T-helper 17 cell (primary cell): ENCODE measurements around the gene AHDC1. TPM values are rescaled to one million over a fixed set of nuclear protein-coding genes. Genes with fewer than 3 reads are reported as not detected.
A peak's percentile ranks its signal among the peaks of the same experiment; 100 is the strongest.

ENCODE experiments used
- ATAC-seq: fragments of 150-1000 bp; cut with Tn5 transposase; 2 replicates; pipeline ENCODE4 v1.10.0; 2021; ENCODE audit warnings: mild to moderate bottlenecking, moderate library complexity
- DNase-seq, 3 donors: peaks; one replicate each; pipeline versions ENCODE4 v3.0.0 to v3.0.0-alpha.2; 2020 to 2021
- H3K9me3 ChIP-seq: one replicate; pipeline ENCODE4 v1.7.0; 2013; ENCODE audit warnings: low read length, mild to moderate bottlenecking; ENCODE audit not compliant: control insufficient read depth, poor library complexity, severe bottlenecking
- H3K27ac Mint-ChIP-seq: one replicate; pipeline ENCODE4 v1.8.0; 2022; ENCODE audit warnings: mild to moderate bottlenecking, moderate library complexity, mixed read lengths
- H3K27me3 Mint-ChIP-seq: one replicate; pipeline ENCODE4 v1.8.0; 2022; ENCODE audit warnings: mixed read lengths
- H3K36me3 Mint-ChIP-seq: one replicate; pipeline ENCODE4 v1.8.0; 2022; ENCODE audit warnings: low read depth, mixed read lengths
- H3K4me1 Mint-ChIP-seq: one replicate; pipeline ENCODE4 v1.8.0; 2022; ENCODE audit warnings: mild to moderate bottlenecking, mixed read lengths
- H3K4me3 Mint-ChIP-seq: one replicate; pipeline ENCODE4 v1.8.0; 2022; ENCODE audit warnings: mild to moderate bottlenecking, moderate library complexity, mixed read lengths
- total RNA-seq, 4 donors: library from RNA in 2 of 4; stranded (reverse) in 2 of 4; gene quantifications; one replicate each; pipeline ENCODE4 v1.2.3 and lab custom pipeline; 2022 to 2026

Gene AHDC1
- total RNA-seq, 2 donors from 2014 or later: 15.9 to 18.7 TPM

DNA sequence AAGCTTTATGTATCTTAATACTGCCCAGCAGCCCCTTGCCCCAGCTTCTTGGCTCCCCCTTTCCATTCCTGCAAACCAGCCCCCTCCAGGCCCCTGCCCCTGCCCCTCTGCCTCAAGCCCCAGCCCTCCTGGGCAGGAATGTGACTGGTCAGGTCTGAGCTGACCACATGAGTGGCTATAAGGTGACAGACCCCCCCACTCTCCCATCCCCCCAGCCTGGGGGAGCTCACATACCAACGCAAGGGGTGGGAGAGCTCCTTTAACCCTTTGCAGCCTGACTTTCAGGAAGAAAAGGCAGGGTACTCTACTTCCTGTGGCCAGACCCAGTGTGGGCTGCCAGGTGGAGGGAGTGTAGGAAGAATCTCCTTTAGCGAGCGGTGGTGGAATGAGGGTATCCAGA is 33.2 kb downstream of the AHDC1 start:
- H3K36me3 Mint-ChIP-seq: peaks cover 2% of the 10 kb centered on the region
- no peak overlapping the region for H3K4me3 Mint-ChIP-seq
- no peak for ATAC-seq
- peaks cover 38% of the 10 kb centered on the region for H3K4me1 Mint-ChIP-seq
- H3K27ac Mint-ChIP-seq: peak overlapping the region; percentile 32
- no peak for DNase-seq
- no peaks in the 10 kb centered on the region for H3K9me3 ChIP-seq
- no peaks in the 10 kb centered on the region for H3K27me3 Mint-ChIP-seq

DNA sequence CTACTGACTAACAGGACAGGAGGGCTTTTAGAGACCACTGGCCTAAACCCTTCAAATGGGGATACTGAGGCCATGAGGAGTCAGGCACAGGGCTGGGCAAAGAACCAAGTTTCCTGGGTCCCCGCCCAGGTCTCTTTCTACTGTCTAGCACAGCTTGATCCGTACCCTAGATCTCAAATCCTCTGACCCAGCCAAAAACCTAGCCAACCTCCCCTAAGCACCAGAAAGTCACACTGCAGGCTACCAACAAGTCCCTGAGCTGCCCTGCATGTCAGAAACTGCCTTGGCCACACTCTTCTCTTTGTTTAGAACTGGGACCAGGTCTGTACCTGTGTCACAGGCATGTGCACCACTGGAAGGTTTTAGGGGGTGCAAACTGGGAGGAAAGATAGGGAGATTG is 33.6 kb downstream of the AHDC1 start:
- H3K9me3 ChIP-seq: no peaks in the 10 kb centered on the region
- no peak for DNase-seq
- ATAC-seq: no peak
- H3K27me3 Mint-ChIP-seq: no peaks in the 10 kb centered on the region
- peak overlapping the region; percentile 45 for H3K4me3 Mint-ChIP-seq
- H3K4me1 Mint-ChIP-seq: peaks cover 38% of the 10 kb centered on the region
- peak overlapping the region; percentile 32 for H3K27ac Mint-ChIP-seq
- peaks cover 2% of the 10 kb centered on the region for H3K36me3 Mint-ChIP-seq

DNA sequence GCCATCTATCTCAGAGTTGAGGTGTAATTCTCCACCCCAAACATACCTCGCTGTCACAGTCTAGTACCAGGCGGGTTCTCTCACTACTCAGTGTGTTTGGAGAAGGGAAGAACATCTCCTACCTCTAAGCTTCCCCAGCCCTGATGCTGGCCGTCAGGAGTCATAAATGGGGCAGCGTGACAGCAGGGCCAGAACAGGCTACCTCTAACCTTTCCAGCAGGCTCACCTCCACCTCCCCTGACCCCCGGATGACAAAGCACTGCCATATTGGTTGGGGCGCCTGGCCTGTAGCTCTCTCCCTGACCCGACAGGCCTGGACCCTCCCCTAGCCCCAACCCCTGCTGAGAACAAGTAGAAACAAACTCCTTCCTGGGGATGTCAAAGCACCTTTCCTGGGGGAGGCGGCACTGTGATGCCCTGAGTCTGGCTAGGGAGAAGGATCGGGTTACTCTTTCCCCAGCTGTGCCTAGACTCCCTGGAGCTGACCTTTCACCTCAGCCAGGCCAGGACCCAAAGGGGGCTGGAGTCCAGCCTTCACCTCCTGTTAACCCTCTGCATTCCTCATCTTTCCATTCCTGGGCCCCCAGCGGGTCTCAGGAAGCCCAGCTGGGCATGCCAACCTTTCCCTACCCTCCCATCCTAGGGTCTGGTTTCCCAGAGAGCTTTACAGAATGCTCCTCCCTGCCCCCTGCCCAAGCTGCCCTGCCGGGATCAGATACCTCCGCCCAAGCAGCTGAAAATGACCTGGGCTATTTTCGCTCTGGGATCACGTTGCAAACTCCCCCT is 34.2 kb downstream of the AHDC1 start:
- Mint-ChIP-seq H3K27me3 (no peaks in the 10 kb centered on the region), H3K4me3 (peak overlapping the region; percentile 85), H3K4me1 (peaks cover 38% of the 10 kb centered on the region), H3K36me3 (peaks cover 2% of the 10 kb centered on the region), H3K27ac (peak overlapping the region; percentile 77)
- no peak for DNase-seq
- ATAC-seq: no peak
- H3K9me3 ChIP-seq: no peaks in the 10 kb centered on the region

DNA sequence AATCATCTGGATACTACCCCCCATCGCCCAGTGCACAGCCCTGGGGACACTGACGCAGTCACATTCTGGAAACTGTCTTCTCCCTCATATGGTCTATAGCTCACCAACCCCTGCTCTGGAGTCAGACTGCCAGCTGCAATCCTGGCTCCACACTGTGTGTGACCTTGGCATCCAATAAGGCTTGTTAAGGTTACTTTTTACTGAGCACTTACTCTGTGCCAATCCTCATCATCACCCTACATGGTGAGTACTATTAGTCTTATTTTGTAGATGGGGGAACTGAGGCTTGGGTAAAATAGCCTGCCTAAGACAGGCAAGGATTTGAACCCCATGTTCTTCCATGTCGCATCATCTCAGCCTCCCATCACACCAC is 34.9 kb downstream of the AHDC1 start:
- Mint-ChIP-seq H3K36me3 (peaks cover 2% of the 10 kb centered on the region), H3K27me3 (no peaks in the 10 kb centered on the region), H3K27ac (peak overlapping the region; percentile 77), H3K4me1 (peaks cover 35% of the 10 kb centered on the region), H3K4me3 (peak overlapping the region; percentile 85)
- no peak for DNase-seq
- ATAC-seq: peak; percentile 5
- no peaks in the 10 kb centered on the region for H3K9me3 ChIP-seq

DNA sequence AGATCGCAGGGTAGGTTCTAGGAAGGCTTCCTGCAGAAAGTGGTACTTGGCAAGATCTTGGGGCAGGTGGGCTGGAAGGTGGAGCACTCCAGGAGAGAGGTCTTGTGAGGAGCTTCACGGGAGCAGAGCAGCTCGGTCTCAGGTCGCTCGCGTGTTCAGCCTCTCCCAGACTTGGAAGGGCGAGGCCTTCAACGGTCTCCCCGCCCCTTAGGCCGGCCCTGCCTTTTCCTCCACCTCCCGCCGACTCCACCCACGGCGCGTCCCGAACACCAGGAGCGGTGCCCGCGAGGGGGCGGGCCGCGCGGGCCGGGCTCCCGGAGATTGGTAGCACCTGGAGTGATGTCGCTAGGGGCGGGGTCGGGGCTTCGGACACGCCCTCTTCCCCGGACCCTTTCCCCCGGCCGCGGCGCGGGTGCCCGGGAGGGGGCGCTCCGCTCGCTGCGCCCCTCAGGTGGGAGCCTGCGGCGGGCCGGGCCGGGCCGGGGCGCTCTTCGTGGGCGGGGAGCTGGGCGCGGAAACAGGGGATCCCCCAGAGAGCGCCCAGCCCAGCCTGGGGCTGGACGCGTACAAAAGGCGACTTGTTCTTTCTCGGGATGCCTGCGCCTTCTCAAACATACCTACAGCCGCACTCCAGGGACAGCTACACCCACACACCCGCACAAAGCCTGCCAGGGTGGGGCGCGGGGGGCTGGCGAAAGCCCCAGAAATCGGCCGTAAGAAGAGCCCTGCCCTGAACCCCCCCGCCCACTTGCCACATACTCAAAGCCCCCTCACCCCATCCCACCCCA is 35.5 kb downstream of the AHDC1 start:
- no peaks in the 10 kb centered on the region for H3K9me3 ChIP-seq
- H3K27me3 Mint-ChIP-seq: no peaks in the 10 kb centered on the region
- peaks cover 31% of the 10 kb centered on the region for H3K4me1 Mint-ChIP-seq
- peaks cover 2% of the 10 kb centered on the region for H3K36me3 Mint-ChIP-seq
- peak; percentile 92 for ATAC-seq
- peak overlapping the region; percentile 85 for H3K4me3 Mint-ChIP-seq
- peak; percentile 90 to 98 (median 96) for DNase-seq
- H3K27ac Mint-ChIP-seq: peak overlapping the region; percentile 77

DNA sequence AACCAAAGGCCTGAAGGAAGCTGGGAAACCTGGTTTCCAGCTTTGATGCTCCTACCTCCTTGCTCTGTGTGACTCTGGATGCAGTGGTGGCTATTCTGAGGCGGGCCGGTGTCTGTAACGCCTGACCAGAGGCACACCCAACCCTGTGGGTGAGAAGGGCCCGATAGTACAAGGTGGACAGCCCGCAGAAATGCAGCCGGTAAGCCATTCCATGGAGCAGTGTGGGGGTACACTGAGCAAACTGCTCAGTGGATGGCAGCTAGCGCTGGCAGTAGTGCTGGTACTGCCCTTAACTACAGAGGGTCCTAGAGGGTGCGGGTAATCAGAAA is 36.0 kb downstream of the AHDC1 start:
- DNase-seq (no peak), ATAC-seq (no peak)
- Mint-ChIP-seq H3K27ac (no peak overlapping the region), H3K27me3 (no peaks in the 10 kb centered on the region), H3K36me3 (peaks cover 2% of the 10 kb centered on the region), H3K4me3 (peak overlapping the region; percentile 85), H3K4me1 (peaks cover 32% of the 10 kb centered on the region)
- no peaks in the 10 kb centered on the region for H3K9me3 ChIP-seq

DNA sequence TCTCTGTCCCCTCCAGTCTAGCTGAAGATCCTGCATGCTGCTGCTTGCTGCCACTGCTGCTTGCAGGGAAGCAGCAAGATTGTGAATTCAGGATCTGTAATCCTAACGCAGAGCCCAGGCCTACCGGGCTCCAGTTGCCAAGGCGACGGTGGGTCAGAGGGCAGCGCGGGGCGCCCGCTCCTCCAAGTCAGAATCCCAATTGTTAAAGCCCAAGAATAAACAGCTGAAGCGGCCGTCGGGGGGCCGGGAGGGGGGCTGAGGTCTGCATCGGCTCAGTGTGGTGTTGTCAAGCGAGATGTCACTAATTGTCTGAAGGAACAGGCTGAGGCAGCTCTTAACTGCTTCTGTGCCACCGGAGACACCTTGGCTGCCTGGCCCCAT is 36.8 kb downstream of the AHDC1 start:
- DNase-seq (no peak), ATAC-seq (no peak)
- Mint-ChIP-seq H3K27ac (no peak overlapping the region), H3K4me1 (peaks cover 33% of the 10 kb centered on the region), H3K36me3 (peaks cover 2% of the 10 kb centered on the region), H3K27me3 (no peaks in the 10 kb centered on the region), H3K4me3 (peak overlapping the region; percentile 41)
- no peaks in the 10 kb centered on the region for H3K9me3 ChIP-seq

DNA sequence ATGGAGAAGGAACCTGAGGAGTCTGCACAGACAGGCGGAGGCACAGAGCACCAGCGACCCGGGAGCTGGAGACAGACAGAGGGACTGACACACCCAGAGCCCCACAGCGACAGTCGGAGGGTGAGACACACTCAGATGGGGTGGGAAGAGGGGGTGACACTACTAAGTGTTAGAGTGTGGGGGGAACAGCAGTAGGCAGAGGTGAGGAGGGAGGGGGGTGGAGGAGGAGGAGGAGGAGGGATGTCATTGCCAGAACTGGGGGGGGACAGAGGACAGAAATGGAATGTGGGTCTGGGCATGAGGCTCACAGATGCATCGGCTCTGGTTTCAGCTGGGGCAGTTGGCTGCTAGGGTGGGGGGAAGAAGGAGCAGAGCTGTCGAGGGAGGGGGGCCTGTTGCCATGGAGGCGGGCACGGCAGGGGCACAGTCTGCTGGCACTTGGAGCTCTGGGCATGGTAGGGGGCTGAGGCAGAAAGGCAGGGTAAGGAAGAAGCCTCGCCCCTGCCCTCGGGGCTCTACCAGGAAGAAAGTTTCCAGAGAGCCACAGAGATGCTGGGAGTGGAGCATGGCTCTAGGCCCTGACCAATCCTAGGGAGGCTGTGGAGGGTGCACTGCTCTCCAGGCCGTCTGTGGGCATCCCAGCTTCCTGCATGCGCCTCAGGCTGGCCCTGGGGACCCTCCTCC is 37.3 kb downstream of the AHDC1 start:
- ATAC-seq: no peak
- H3K9me3 ChIP-seq: no peaks in the 10 kb centered on the region
- DNase-seq: no peak
- Mint-ChIP-seq H3K4me1 (peaks cover 33% of the 10 kb centered on the region), H3K27me3 (no peaks in the 10 kb centered on the region), H3K4me3 (no peak overlapping the region), H3K36me3 (peaks cover 2% of the 10 kb centered on the region), H3K27ac (no peak overlapping the region)

DNA sequence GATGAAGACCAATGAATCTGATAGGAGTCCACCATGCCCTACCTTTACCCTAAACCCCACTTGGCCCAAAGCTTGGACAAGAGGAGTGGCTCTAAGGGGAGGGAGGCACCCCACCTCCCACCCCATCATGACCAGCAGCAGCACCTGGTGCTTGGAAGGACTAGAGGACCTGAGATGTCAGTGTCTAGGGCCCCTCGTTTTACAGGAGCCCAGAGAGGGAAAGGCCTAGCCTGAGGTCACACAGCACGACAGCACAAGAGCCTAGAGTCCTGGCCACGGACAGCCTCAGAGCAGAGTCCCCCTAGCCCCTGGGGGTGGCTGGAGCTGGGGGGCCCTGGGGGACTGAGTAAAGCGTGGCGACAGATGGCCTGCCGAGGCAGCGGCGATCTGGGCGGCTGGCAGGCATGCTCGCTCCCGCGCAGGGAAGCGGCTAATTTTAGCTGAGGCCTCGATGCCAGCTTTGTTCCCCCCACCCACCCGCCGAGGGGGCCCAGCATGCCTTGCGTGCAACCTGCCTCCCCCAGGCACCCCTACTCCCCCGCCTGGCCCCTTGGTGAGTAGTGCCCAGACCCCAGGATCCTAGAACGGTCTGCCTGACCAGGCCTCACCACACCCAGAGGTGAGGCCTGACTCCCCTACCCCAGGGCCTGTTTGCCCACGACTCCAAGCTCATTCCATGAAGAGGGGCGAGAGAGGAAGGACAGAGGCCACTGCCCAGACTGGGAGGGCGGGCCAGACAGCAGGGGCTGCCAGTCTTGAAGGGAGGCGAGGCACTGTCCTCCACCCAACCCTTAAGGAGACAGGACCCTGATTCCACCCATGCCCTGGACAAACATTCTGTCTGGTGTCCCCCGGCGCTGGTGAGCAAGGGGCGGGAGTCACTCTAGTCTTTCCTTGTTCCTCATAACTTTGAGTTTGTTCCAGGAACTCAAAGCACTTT is 39.0 kb downstream of the AHDC1 start:
- ATAC-seq (no peak), DNase-seq (no peak)
- H3K4me3 Mint-ChIP-seq: no peak overlapping the region
- H3K36me3 Mint-ChIP-seq: peaks cover 2% of the 10 kb centered on the region
- no peaks in the 10 kb centered on the region for H3K27me3 Mint-ChIP-seq
- H3K27ac Mint-ChIP-seq: no peak overlapping the region
- peaks cover 39% of the 10 kb centered on the region for H3K4me1 Mint-ChIP-seq
- no peaks in the 10 kb centered on the region for H3K9me3 ChIP-seq

DNA sequence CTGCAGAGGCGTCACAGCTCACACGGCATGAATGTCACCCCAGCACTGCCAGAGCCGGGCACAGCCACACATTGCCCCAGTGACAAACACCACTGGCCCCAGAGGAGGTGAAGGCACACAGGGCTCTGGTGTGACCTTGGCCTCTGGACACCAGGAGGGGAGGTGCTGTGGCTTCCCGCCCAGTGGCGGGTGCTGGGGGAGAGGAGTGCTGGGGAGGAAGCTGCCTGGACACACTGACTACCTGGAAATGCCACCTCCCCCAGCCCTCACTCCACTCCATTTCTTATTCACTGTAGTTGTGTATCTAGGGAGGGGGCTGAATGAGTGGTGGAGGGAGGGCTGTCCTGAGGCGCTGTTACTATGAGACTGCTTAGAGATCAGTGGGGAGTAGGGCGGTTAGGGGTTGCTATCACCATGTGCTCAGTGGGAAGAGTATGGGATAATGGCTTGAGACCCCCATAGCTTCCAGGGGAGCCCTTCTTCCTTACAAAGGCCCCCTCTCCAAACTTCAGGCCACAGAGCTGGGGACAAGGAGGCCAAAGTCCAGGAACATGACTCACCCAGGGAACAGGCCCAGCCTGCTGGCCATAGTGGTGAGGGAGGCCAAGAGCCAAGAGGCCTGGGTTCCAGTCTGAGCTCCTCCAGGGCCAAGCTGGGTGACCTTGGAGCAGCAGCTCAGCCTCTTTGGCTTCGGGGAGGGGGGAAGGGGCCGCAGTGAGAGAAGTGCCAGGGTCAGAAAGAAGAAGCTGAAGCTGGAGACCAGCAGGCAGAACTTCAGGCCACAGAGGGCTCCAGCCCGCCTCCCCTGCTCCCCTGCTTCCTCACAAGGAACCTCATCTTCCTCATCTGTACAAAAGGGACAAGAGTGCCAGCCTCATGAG is 40.1 kb downstream of the AHDC1 start:
- DNase-seq (no peak), ATAC-seq (no peak)
- Mint-ChIP-seq H3K4me1 (peaks cover 37% of the 10 kb centered on the region), H3K4me3 (no peak overlapping the region), H3K27me3 (no peaks in the 10 kb centered on the region), H3K27ac (no peak overlapping the region), H3K36me3 (peaks cover 2% of the 10 kb centered on the region)
- H3K9me3 ChIP-seq: no peaks in the 10 kb centered on the region

DNA sequence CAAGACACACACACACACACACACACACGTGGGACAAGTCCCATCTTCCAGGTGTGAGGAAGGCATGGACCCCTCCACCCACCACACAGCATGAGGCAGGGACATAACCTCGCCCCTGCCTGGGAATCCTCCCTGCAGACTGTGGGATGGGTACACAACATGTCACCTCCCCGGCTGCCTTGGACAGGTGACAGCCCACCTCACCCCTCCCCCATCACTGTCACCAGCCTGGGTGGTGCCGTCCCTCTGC is 40.7 kb downstream of the AHDC1 start:
- H3K4me1 Mint-ChIP-seq: peaks cover 35% of the 10 kb centered on the region
- no peak for DNase-seq
- H3K36me3 Mint-ChIP-seq: peaks cover 2% of the 10 kb centered on the region
- no peak overlapping the region for H3K27ac Mint-ChIP-seq
- H3K27me3 Mint-ChIP-seq: no peaks in the 10 kb centered on the region
- no peak for ATAC-seq
- no peaks in the 10 kb centered on the region for H3K9me3 ChIP-seq
- no peak overlapping the region for H3K4me3 Mint-ChIP-seq
